K562 (cell line): ENCODE results near the gene GNGT2. TPM values are rescaled to one million over a fixed set of nuclear protein-coding genes. Genes with fewer than 3 reads are reported as not detected.

Experiments used
- ATF6 ChIP-seq: sonication (generic); formaldehyde crosslinking; IDR thresholded peaks from 2 replicates; pipeline ENCODE4 v1.4.0; 2020; ENCODE audit warnings: mild to moderate bottlenecking, missing genetic modification reagents
- CBFB ChIP-seq: sonication (generic); formaldehyde crosslinking; IDR thresholded peaks from 2 replicates; pipeline ENCODE4 v1.4.0; 2020; ENCODE audit warnings: mild to moderate bottlenecking, missing genetic modification reagents
- CCNT2 ChIP-seq: IDR thresholded peaks from 2 replicates; pipeline ENCODE4 v1.6.1; 2011; ENCODE audit warnings: borderline replicate concordance, low read depth, mild to moderate bottlenecking, moderate library complexity, mixed read lengths, low read length; ENCODE audit not compliant: insufficient read length; ENCODE audit errors: extremely low read depth
- E2F3 ChIP-seq: fragments of 250-450 bp; sonication (Bioruptor Pico); IDR thresholded peaks from 2 replicates; pipeline ENCODE4 v1.4.0; 2020; ENCODE audit warnings: mild to moderate bottlenecking
- EZH2 ChIP-seq: IDR thresholded peaks from 2 replicates; pipeline ENCODE4 v1.6.1; 2012; ENCODE audit warnings: low read depth, mild to moderate bottlenecking, inconsistent platforms, low read length, borderline replicate concordance
- HNRNPH1 ChIP-seq: fragments of 200-400 bp; formaldehyde crosslinking; optimal IDR thresholded peaks from 2 replicates; pipeline ENCODE3; 2017; ENCODE audit warnings: low read depth, mild to moderate bottlenecking, low read length, moderate library complexity
- KDM4B ChIP-seq, 2 experiments: fragments of 450-650 bp in 1 of 2; sonication (generic) in 1 of 2; IDR thresholded peaks; 2 replicates each; pipeline ENCODE4 v1.6.1; 2016 to 2017; ENCODE audit warnings: borderline replicate concordance in 2 of 2, antibody characterized with exemption in 1 of 2, low read depth in 1 of 2, mild to moderate bottlenecking in 1 of 2
- NUFIP1 ChIP-seq: fragments of 450-650 bp; IDR thresholded peaks from 2 replicates; pipeline ENCODE4 v1.6.1; 2018; ENCODE audit not compliant: partially characterized antibody
- PHF8 ChIP-seq: fragments of 200-600 bp; sonication (generic); IDR thresholded peaks from 2 replicates; pipeline ENCODE4 v1.6.1; 2012; ENCODE audit warnings: mixed run types, mild to moderate bottlenecking, inconsistent platforms, low read length, moderate library complexity, borderline replicate concordance
- PREB ChIP-seq: sonication (generic); formaldehyde crosslinking; IDR thresholded peaks from 2 replicates; pipeline ENCODE4 v1.8.1; 2023; ENCODE audit warnings: mild to moderate bottlenecking, missing genetic modification reagents
- PURB ChIP-seq: sonication (generic); formaldehyde crosslinking; IDR thresholded peaks from 2 replicates; pipeline ENCODE4 v1.9.0; 2021; ENCODE audit warnings: low read depth, mild to moderate bottlenecking, missing genetic modification reagents
- SMARCA5 ChIP-seq: fragments of 450-650 bp; IDR thresholded peaks from 2 replicates; pipeline ENCODE4 v1.6.1; 2016
- SNIP1 ChIP-seq: fragments of 450-650 bp; IDR thresholded peaks from 2 replicates; pipeline ENCODE4 v1.7.1; 2017; ENCODE audit warnings: low read depth, mild to moderate bottlenecking
- TOE1 ChIP-seq, 2 experiments: fragments of 450-650 bp in 1 of 2; sonication (generic) in 1 of 2; formaldehyde crosslinking in 1 of 2; IDR thresholded peaks; 2 replicates each; pipeline versions ENCODE4 v1.7.1 to v1.8.0; 2016 to 2022; ENCODE audit warnings: borderline replicate concordance in 2 of 2, mild to moderate bottlenecking in 2 of 2, antibody characterized with exemption in 1 of 2, inconsistent platforms in 1 of 2, low read depth in 1 of 2, missing genetic modification reagents in 1 of 2, moderate library complexity in 1 of 2
- ZBTB7A ChIP-seq: IDR thresholded peaks from 2 replicates; pipeline ENCODE4 v1.6.1; 2011; ENCODE audit warnings: low read depth, mild to moderate bottlenecking, low read length, moderate library complexity, borderline replicate concordance; ENCODE audit not compliant: control insufficient read depth
- ZNF121 ChIP-seq: sonication (generic); formaldehyde crosslinking; conservative IDR thresholded peaks from 2 replicates; pipeline ENCODE4 v1.8.0; 2022; ENCODE audit warnings: missing genetic modification reagents
- ZNF408 ChIP-seq: fragments of 250-450 bp; sonication (Bioruptor Pico); IDR thresholded peaks from 2 replicates; pipeline ENCODE4 v1.4.0; 2020; ENCODE audit warnings: low read depth, mild to moderate bottlenecking, moderate library complexity
- ZNF592 ChIP-seq: fragments of 450-650 bp; IDR thresholded peaks from 2 replicates; pipeline ENCODE4 v1.6.1; 2017; ENCODE audit warnings: antibody characterized with exemption, mild to moderate bottlenecking
- ZNF764 ChIP-seq: fragments of 250-450 bp; sonication (Bioruptor Pico); IDR thresholded peaks from 2 replicates; pipeline ENCODE4 v1.4.0; 2020; ENCODE audit warnings: low read depth, mild to moderate bottlenecking, moderate library complexity
- polyA plus RNA-seq, 8 experiments: library from polyadenylated mRNA; depleted of rRNA in 4 of 8; stranded (reverse) in 5 of 8; unstranded in 3 of 8; fragments of >200 nt; fragmentation: Nextera tagmentation in 2 of 8; fragmentation: Illumina TruSeq in 1 of 8; extraction: Ambion mirVana in 2 of 8; extraction: Trizol in 1 of 8; gene quantifications; 2 replicates each; pipeline versions ENCODE4 v1.2.1 to v1.2.3, GENCODE V29; 2011 to 2014; ENCODE audit warnings: inconsistent platforms in 1 of 8, missing spikeins in 1 of 8
- total RNA-seq, 7 experiments: library from RNA; depleted of rRNA in 6 of 7; stranded (reverse); fragments of >200 nt in 6 of 7; fragmentation: Illumina TruSeq in 2 of 7; extraction: Trizol in 2 of 7; gene quantifications; 2 replicates each; pipeline versions ENCODE4 v1.2.1 to v1.2.3, GENCODE V29; 2011 to 2021; ENCODE audit warnings: low replicate concordance in 1 of 7

GNGT2 gene
- total and polyA plus RNA-seq, 9 of the 15 experiments (the other 6 are each of a cell fraction or from before 2014, with no cell fraction given): not detected

GRCh38 chr17:49191917-49192741 lies 18.2 kb downstream of the GNGT2 start (continued):
- TF ChIP-seq TOE1 (IDR thresholded peaks at IDR 0.05; ENCODE audit: borderline replicate concordance) (peak; percentile 60), TOE1 (CRISPR knock-in tag; IDR thresholded peaks at IDR 0.05; ENCODE audit: borderline replicate concordance, low read depth) (no peak), KDM4B (IDR thresholded peaks at IDR 0.05; ENCODE audit: borderline replicate concordance in 2 of 2, low read depth in 1 of 2) (no peak; a peak in 1 of 4 replicates), PREB (0 out of 2 replicates have a peak, but pooled peaks have one; percentile 20), ZNF408 (CRISPR knock-in tag) (no peak), SMARCA5 (peak; percentile 82), PURB (no peak), PHF8 (peak; percentile 64; the same call in 1 of the 2 replicates), SNIP1 (no peak), ZNF592 (peak; percentile 77), CCNT2 (peak; percentile 21), CBFB (CRISPR knock-in tag) (no peak), ZBTB7A (peak; percentile 65; the same call in 1 of the 2 replicates), EZH2 (no peak), ATF6 (CRISPR knock-in tag) (peak; percentile 28; the same call in 1 of the 2 replicates), ZNF764 (no peak; the same call in none of the 2 replicates), E2F3 (peak; percentile 48; the same call in 1 of the 2 replicates), ZNF121 (CRISPR knock-in tag) (peak; percentile 27; the same call in 1 of the 2 replicates), HNRNPH1 (no peak), NUFIP1 (peak; percentile 60)
